ENCODE results near the gene ADARB2.

Gene ADARB2

DNA sequence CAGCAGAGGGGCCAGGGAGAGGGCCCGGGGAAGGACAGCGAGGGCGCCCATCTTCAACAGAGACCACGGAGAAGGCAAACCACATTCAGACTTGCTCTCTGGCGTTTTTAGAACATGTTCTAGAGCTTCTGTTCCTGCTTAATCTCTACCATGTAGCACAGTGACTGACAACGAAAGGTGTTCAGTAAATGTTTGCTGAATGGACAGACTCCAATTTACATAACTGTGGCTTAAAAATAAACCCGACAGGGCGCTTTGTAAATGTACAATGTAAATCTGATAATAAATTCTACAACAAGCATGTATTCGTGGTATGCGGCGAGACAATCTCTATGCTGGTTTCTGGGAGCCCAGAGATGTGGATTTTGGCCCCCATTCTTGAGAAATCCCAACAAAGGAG, 10.5 kb downstream of the ADARB2 start:
- POLR2A ChIA-PET = no interaction called here
- H3K9me3 ChIP-seq (ENCODE audit: control insufficient read depth, insufficient read depth, low read depth, low read length) = no peaks in the 10 kb centered on the region
- H3K4me1 ChIP-seq (ENCODE audit: control insufficient read depth, insufficient read depth, low read length) = no peaks in the 10 kb centered on the region
- H3K4me3 ChIP-seq (ENCODE audit: low read depth, low read length) = no peak overlapping the region
- no peaks in the 10 kb centered on the region for H3K36me3 ChIP-seq (ENCODE audit: control insufficient read depth in 2 of 2, insufficient read depth in 1 of 2, low read length in 2 of 2)
- H3K27ac ChIP-seq (ENCODE audit: extremely low read depth, low read depth, low read length) = no peak overlapping the region
- CTCF ChIA-PET = no interaction called here
- TF ChIP-seq ZNF510 (tag by site-specific recombination; IDR thresholded peaks at IDR 0.05; ENCODE audit: insufficient replicate concordance) = no peak
- no peak for TF ChIP-seq ZEB2 (tag by site-specific recombination; IDR thresholded peaks at IDR 0.05)
- no peak for TF ChIP-seq BCL11A (tag by site-specific recombination; IDR thresholded peaks at IDR 0.05; ENCODE audit: low read depth)
- no peak for TF ChIP-seq ZNF266 (tag by site-specific recombination; IDR thresholded peaks at IDR 0.05; ENCODE audit: low read depth)
- TF ChIP-seq ZNF560 (tag by site-specific recombination; IDR thresholded peaks at IDR 0.05; ENCODE audit: borderline replicate concordance) = no peak
- TF ChIP-seq, protein P1, sequence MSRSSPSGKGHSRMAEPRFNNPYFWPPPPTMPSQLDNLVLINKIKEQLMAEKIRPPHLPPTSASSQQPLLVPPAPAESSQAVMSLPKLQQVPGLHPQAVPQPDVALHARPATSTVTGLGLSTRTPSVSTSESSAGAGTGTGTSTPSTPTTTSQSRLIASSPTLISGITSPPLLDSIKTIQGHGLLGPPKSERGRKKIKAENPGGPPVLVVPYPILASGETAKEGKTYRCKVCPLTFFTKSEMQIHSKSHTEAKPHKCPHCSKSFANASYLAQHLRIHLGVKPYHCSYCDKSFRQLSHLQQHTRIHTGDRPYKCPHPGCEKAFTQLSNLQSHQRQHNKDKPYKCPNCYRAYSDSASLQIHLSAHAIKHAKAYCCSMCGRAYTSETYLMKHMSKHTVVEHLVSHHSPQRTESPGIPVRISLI (tag by site-specific recombination; IDR thresholded peaks at IDR 0.05) = no peak
- TF ChIP-seq ZNF121 (tag by site-specific recombination; IDR thresholded peaks at IDR 0.05) = no peak
- no peak for TF ChIP-seq ZNF274 (IDR thresholded peaks at IDR 0.05; ENCODE audit: low read length)
- no peak for TF ChIP-seq ZNF274 (tag by site-specific recombination; IDR thresholded peaks at IDR 0.05; ENCODE audit: borderline replicate concordance)
- TF ChIP-seq ZNF335 (tag by site-specific recombination; conservative IDR thresholded peaks at IDR 0.05) = no peak
- TF ChIP-seq ZNF544 (tag by site-specific recombination; IDR thresholded peaks at IDR 0.05) = no peak
- TF ChIP-seq ZNF341 (tag by site-specific recombination; IDR thresholded peaks at IDR 0.05; ENCODE audit: low read depth) = no peak
- no peak for TF ChIP-seq ZNF621 (tag by site-specific recombination; IDR thresholded peaks at IDR 0.05)
- no peak for TF ChIP-seq PATZ1 (tag by site-specific recombination; IDR thresholded peaks at IDR 0.05)
- no peak for TF ChIP-seq ZNF843 (tag by site-specific recombination; IDR thresholded peaks at IDR 0.05)
- TF ChIP-seq, protein P2, sequence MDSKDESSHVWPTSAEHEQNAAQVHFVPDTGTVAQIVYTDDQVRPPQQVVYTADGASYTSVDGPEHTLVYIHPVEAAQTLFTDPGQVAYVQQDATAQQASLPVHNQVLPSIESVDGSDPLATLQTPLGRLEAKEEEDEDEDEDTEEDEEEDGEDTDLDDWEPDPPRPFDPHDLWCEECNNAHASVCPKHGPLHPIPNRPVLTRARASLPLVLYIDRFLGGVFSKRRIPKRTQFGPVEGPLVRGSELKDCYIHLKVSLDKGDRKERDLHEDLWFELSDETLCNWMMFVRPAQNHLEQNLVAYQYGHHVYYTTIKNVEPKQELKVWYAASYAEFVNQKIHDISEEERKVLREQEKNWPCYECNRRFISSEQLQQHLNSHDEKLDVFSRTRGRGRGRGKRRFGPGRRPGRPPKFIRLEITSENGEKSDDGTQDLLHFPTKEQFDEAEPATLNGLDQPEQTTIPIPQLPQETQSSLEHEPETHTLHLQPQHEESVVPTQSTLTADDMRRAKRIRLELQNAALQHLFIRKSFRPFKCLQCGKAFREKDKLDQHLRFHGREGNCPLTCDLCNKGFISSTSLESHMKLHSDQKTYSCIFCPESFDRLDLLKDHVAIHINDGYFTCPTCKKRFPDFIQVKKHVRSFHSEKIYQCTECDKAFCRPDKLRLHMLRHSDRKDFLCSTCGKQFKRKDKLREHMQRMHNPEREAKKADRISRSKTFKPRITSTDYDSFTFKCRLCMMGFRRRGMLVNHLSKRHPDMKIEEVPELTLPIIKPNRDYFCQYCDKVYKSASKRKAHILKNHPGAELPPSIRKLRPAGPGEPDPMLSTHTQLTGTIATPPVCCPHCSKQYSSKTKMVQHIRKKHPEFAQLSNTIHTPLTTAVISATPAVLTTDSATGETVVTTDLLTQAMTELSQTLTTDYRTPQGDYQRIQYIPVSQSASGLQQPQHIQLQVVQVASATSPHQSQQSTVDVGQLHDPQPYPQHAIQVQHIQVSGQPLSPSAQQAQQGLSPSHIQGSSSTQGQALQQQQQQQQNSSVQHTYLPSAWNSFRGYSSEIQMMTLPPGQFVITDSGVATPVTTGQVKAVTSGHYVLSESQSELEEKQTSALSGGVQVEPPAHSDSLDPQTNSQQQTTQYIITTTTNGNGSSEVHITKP (tag by site-specific recombination; IDR thresholded peaks at IDR 0.05) = no peak
- TF ChIP-seq SCRT1 (tag by site-specific recombination; IDR thresholded peaks at IDR 0.05; ENCODE audit: borderline replicate concordance) = no peak
- TF ChIP-seq ZNF10 (tag by site-specific recombination; IDR thresholded peaks at IDR 0.05) = no peak
- TF ChIP-seq ZNF473 (tag by site-specific recombination; IDR thresholded peaks at IDR 0.05) = no peak
- no peak for TF ChIP-seq ZNF501 (tag by site-specific recombination; IDR thresholded peaks at IDR 0.05)

DNA sequence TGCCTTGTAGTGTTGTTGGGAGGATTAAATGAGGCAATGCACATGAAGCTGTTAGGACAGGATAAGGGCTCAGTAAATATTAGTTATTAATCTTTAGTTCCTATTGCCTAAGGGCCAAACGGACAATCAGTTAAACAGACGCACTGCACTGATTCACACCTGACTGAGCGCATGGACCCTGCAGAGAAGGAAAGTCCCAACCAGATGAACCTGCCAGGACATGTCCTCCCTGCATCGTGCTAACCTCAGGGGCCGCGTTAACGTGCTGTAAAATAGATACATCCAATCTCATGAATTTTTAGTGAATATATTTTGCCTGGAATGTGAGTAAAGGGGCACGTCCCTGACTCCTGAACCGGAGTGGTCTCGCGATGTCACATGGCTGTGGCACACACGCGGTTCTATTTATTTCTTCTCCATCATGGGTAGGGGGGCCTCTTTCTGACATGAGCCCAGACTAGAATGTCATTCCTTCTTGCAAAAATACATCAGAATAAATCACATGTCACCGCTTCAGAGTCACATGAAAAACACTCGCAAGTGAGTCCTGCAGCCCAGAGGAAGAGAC, 12.3 kb downstream of the ADARB2 start:
- Histone ChIP-seq H3K36me3 (ENCODE audit: control insufficient read depth in 2 of 2, insufficient read depth in 1 of 2, low read length in 2 of 2) (no peaks in the 10 kb centered on the region), H3K4me1 (ENCODE audit: control insufficient read depth, insufficient read depth, low read length) (no peaks in the 10 kb centered on the region), H3K4me3 (ENCODE audit: low read depth, low read length) (no peak overlapping the region), H3K27ac (ENCODE audit: extremely low read depth, low read depth, low read length) (no peak overlapping the region), H3K9me3 (ENCODE audit: control insufficient read depth, insufficient read depth, low read depth, low read length) (no peaks in the 10 kb centered on the region)
- ChIA-PET CTCF (no interaction called here), POLR2A (no interaction called here)
- TF ChIP-seq ZFP3 (tag by site-specific recombination; IDR thresholded peaks at IDR 0.05; ENCODE audit: low read depth) (no peak), ZBTB17 (tag by site-specific recombination; IDR thresholded peaks at IDR 0.05) (no peak), REPIN1 (tag by site-specific recombination; IDR thresholded peaks at IDR 0.05; ENCODE audit: low read depth) (no peak), PATZ1 (tag by site-specific recombination; IDR thresholded peaks at IDR 0.05) (no peak), ZNF660 (tag by site-specific recombination; IDR thresholded peaks at IDR 0.05) (no peak), ZBTB20 (tag by site-specific recombination; IDR thresholded peaks at IDR 0.05) (no peak), ZNF426 (tag by site-specific recombination; IDR thresholded peaks at IDR 0.05) (no peak), ZNF677 (tag by site-specific recombination; IDR thresholded peaks at IDR 0.05) (no peak), ZNF394 (tag by site-specific recombination; IDR thresholded peaks at IDR 0.05; ENCODE audit: borderline replicate concordance) (no peak), ZNF16 (tag by site-specific recombination; IDR thresholded peaks at IDR 0.05; ENCODE audit: low read depth) (no peak)
